HEK293 (cell line): ENCODE measurements around the gene DBF4.

Source experiments
- MYNN ChIP-seq: fragments of 450-650 bp; formaldehyde crosslinking; IDR thresholded peaks from 2 replicates; pipeline ENCODE4 v1.5.1; 2016; ENCODE audit warnings: missing biosample characterization, missing genetic modification characterization, borderline replicate concordance
- TF ChIP-seq, protein P1 (sequence below): fragments of 450-650 bp; formaldehyde crosslinking; IDR thresholded peaks from 2 replicates; pipeline ENCODE4 v1.5.1; 2016; ENCODE audit warnings: missing biosample characterization, missing genetic modification characterization
- TF ChIP-seq, protein P2 (sequence below): sonication (generic); formaldehyde crosslinking; IDR thresholded peaks from 2 replicates; pipeline ENCODE4 v1.8.1; 2022; ENCODE audit warnings: mild to moderate bottlenecking, moderate library complexity, missing genetic modification reagents

DNA sequence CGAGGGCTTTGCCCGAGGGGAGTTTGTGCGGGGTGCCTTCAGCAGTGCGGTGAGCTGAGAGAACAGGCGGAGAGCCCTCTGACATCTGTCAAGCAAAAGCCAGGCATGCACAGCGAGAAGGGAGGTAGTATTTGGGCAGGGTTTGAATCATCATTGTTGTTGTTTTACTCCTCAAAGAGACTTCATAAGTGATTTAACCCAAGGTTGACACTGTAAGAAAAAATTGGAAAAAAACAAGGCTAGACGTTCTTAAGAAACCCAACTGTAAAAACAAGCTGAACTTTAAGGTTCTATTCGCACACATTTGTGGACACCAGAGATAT is 59.1 kb downstream of the DBF4 start:
- TF ChIP-seq, protein P1, sequence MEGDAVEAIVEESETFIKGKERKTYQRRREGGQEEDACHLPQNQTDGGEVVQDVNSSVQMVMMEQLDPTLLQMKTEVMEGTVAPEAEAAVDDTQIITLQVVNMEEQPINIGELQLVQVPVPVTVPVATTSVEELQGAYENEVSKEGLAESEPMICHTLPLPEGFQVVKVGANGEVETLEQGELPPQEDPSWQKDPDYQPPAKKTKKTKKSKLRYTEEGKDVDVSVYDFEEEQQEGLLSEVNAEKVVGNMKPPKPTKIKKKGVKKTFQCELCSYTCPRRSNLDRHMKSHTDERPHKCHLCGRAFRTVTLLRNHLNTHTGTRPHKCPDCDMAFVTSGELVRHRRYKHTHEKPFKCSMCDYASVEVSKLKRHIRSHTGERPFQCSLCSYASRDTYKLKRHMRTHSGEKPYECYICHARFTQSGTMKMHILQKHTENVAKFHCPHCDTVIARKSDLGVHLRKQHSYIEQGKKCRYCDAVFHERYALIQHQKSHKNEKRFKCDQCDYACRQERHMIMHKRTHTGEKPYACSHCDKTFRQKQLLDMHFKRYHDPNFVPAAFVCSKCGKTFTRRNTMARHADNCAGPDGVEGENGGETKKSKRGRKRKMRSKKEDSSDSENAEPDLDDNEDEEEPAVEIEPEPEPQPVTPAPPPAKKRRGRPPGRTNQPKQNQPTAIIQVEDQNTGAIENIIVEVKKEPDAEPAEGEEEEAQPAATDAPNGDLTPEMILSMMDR (tag by site-specific recombination): no peak
- TF ChIP-seq MYNN: no peak
- TF ChIP-seq, protein P2, sequence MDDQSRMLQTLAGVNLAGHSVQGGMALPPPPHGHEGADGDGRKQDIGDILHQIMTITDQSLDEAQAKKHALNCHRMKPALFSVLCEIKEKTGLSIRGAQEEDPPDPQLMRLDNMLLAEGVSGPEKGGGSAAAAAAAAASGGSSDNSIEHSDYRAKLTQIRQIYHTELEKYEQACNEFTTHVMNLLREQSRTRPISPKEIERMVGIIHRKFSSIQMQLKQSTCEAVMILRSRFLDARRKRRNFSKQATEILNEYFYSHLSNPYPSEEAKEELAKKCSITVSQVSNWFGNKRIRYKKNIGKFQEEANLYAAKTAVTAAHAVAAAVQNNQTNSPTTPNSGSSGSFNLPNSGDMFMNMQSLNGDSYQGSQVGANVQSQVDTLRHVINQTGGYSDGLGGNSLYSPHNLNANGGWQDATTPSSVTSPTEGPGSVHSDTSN (CRISPR knock-in tag): no peak
